Measurements from ENCODE around the gene APOL1.

- no peak for TF ChIP-seq CTCF (IDR thresholded peaks at IDR 0.05; ENCODE audit: borderline replicate concordance, extremely low read depth, low read length, poor library complexity, severe bottlenecking)
- no peak for TF ChIP-seq EZH2 (IDR thresholded peaks at IDR 0.05; ENCODE audit: borderline replicate concordance, low read depth, low read length, severe bottlenecking)
Measured at GRCh38 chr22:36294293-36294620, 41.3 kb downstream of the APOL1 start.
